ENCODE data around the gene LCN15. TPM values are rescaled to one million over a fixed set of nuclear protein-coding genes. Genes with fewer than 3 reads are reported as not detected.
"Not testable (repeated sequence)": the region's sequence is repeated elsewhere in the genome, so short reads cannot be mapped to it uniquely, and the experiment has no call there.

LCN15 gene
- polyA plus RNA-seq, 4 donors: 0.46 to 38.5 (median 8.8) TPM

GRCh38 chr9:136785565-136786355 lies 21.4 kb upstream of the LCN15 start:
- not testable (repeated sequence) for H3K36me3 ChIP-seq (ENCODE audit: control insufficient read depth in 3 of 3, insufficient read depth in 2 of 3, low read depth in 1 of 3, low read length in 3 of 3); FAIRE-seq; H3K27ac ChIP-seq (ENCODE audit: low read depth in 1 of 3, low read length in 2 of 3); H3K27me3 ChIP-seq (ENCODE audit: control insufficient read depth in 3 of 3, insufficient read depth in 3 of 3, low read length in 3 of 3); H3K4me3 ChIP-seq (ENCODE audit: low read depth in 1 of 3, low read length in 3 of 3); H3K9me3 ChIP-seq (ENCODE audit: control insufficient read depth in 2 of 2, insufficient read depth in 1 of 2, low read depth in 1 of 2, low read length in 1 of 2)
- 28 to 62% (median 40%) methylated on average over 15 to 23 of the region's 23 CpGs for WGBS, 3 donors
- peak in 1 of 2 donors; percentile 71 for DNase-seq
- H3K4me1 ChIP-seq (ENCODE audit: control insufficient read depth in 3 of 3, insufficient read depth in 2 of 3, low read depth in 1 of 3, low read length in 2 of 3): peaks cover 0 to 44% (median 1%) of the 10 kb centered on the region in 3 donors

DNA sequence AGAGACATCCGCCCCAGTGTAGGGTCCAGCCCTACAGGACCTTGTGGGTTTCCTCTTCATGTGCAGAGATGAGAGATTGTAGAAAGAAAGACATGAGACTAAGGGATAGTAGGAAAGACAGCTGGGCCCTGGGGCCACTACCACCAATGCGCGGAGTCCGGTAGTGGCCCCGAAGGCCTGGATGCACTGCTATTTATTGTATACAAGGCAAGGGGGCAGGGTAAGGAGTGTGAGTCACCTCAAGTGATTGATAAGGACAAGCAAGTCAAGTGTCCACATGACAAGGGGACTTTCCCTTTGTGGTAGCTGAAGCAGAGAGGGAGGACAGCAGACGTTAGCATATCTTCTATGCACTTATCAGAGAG lies 20.7 kb upstream of the LCN15 start:
- FAIRE-seq (no peak), DNase-seq (peak; percentile 76)
- no peaks in the 10 kb centered on the region for H3K27me3 ChIP-seq (ENCODE audit: control insufficient read depth in 3 of 3, insufficient read depth in 3 of 3, low read length in 3 of 3)
- H3K27ac ChIP-seq (ENCODE audit: low read depth in 1 of 3, low read length in 2 of 3): no peak overlapping the region
- H3K9me3 ChIP-seq (ENCODE audit: control insufficient read depth in 2 of 2, insufficient read depth in 1 of 2, low read depth in 1 of 2, low read length in 1 of 2): no peaks in the 10 kb centered on the region
- H3K4me1 ChIP-seq (ENCODE audit: control insufficient read depth in 3 of 3, insufficient read depth in 2 of 3, low read depth in 1 of 3, low read length in 2 of 3): peaks cover 0 to 38% (median 1%) of the 10 kb centered on the region in 3 donors
- no peak overlapping the region for H3K4me3 ChIP-seq (ENCODE audit: low read depth in 1 of 3, low read length in 3 of 3)
- no peaks in the 10 kb centered on the region for H3K36me3 ChIP-seq (ENCODE audit: control insufficient read depth in 3 of 3, insufficient read depth in 2 of 3, low read depth in 1 of 3, low read length in 3 of 3)
- 21 to 59% (median 35%) methylated on average over 6 of the region's 6 CpGs for WGBS, 3 donors

DNA sequence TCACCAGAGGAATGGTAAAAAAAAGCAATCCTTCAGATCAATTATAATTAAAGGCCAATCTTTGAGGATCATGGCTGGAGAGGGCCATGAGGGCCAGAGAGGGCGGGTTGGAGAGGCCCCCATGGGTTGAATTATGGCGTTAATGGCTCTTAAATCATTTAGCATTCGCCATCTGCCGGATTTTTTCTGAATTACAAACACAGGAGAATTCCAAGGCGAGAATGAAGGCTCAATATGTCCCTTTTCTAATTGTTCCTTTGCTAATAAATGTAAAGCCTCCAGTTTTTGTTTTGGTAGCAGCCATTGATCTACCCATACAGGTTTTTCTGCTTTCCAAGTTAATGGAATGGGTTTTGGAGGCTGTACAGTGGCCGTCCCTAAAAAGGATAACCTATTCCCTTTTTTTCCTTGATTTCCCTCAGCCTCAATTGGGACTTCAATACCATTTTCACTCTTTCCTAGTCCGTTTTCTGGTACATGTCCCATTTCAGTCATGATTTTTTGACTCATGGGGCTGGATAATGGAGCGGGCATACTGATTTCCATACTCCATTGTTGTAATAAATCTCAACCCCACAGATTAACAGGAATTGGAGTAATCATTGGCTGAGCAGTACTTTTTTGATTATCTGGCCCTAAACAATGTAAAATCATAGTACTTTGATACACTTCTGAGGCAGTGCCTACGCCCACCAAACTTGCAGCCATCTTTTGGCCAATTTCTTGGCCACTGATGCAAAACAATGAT lies 20.1 kb upstream of the LCN15 start:
- H3K27ac ChIP-seq (ENCODE audit: low read depth in 1 of 3, low read length in 2 of 3): no peak overlapping the region
- 19 to 42% (median 28%) methylated on average over 9 of the region's 9 CpGs for WGBS, 3 donors
- H3K36me3 ChIP-seq (ENCODE audit: control insufficient read depth in 3 of 3, insufficient read depth in 2 of 3, low read depth in 1 of 3, low read length in 3 of 3): no peaks in the 10 kb centered on the region
- H3K4me3 ChIP-seq (ENCODE audit: low read depth in 1 of 3, low read length in 3 of 3): no peak overlapping the region
- H3K27me3 ChIP-seq (ENCODE audit: control insufficient read depth in 3 of 3, insufficient read depth in 3 of 3, low read length in 3 of 3): no peaks in the 10 kb centered on the region
- FAIRE-seq (no peak), DNase-seq (peak in 1 of 2 donors; percentile 57)
- H3K4me1 ChIP-seq (ENCODE audit: control insufficient read depth in 3 of 3, insufficient read depth in 2 of 3, low read depth in 1 of 3, low read length in 2 of 3): peaks cover 0 to 32% (median 1%) of the 10 kb centered on the region in 3 donors
- H3K9me3 ChIP-seq (ENCODE audit: control insufficient read depth in 2 of 2, insufficient read depth in 1 of 2, low read depth in 1 of 2, low read length in 1 of 2): no peaks in the 10 kb centered on the region

DNA sequence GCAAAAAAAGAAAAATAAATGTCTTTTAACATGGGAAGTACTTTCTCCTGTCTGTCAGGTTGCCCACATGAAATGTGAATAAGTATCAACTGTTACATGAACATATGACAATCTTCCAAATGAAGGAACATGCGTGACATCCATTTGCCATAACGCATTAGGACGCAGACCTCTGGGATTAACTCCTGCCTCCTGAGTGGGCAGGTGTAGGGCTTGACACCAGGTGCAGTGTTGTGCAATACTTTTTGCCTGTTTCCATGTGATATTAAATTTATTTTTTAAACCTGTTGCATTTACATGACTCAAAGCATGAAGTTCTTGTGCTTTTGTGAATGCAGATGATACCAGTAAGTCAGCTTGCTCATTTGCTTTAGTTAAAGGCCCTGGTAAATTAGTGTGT lies 18.1 kb upstream of the LCN15 start:
- no peaks in the 10 kb centered on the region for H3K36me3 ChIP-seq (ENCODE audit: control insufficient read depth in 3 of 3, insufficient read depth in 2 of 3, low read depth in 1 of 3, low read length in 3 of 3)
- 80 to 92% (median 89%) methylated on average over 3 of the region's 3 CpGs for whole genome bisulfite sequencing, 3 donors
- peaks cover 0 to 36% (median 1%) of the 10 kb centered on the region in 3 donors for H3K4me1 ChIP-seq (ENCODE audit: control insufficient read depth in 3 of 3, insufficient read depth in 2 of 3, low read depth in 1 of 3, low read length in 2 of 3)
- H3K27ac ChIP-seq (ENCODE audit: low read depth in 1 of 3, low read length in 2 of 3): no peak overlapping the region
- FAIRE-seq (no peak), DNase-seq (no peak)
- no peak overlapping the region for H3K4me3 ChIP-seq (ENCODE audit: low read depth in 1 of 3, low read length in 3 of 3)
- H3K27me3 ChIP-seq (ENCODE audit: control insufficient read depth in 3 of 3, insufficient read depth in 3 of 3, low read length in 3 of 3): no peaks in the 10 kb centered on the region
- H3K9me3 ChIP-seq (ENCODE audit: control insufficient read depth in 2 of 2, insufficient read depth in 1 of 2, low read depth in 1 of 2, low read length in 1 of 2): peaks cover 0 to 5% of the 10 kb centered on the region in 2 donors

GRCh38 chr9:136779808-136780207 lies 15.5 kb upstream of the LCN15 start:
- Histone ChIP-seq H3K36me3 (ENCODE audit: control insufficient read depth in 3 of 3, insufficient read depth in 2 of 3, low read depth in 1 of 3, low read length in 3 of 3) (no peaks in the 10 kb centered on the region), H3K27me3 (ENCODE audit: control insufficient read depth in 3 of 3, insufficient read depth in 3 of 3, low read length in 3 of 3) (no peaks in the 10 kb centered on the region), H3K27ac (ENCODE audit: low read depth in 1 of 3, low read length in 2 of 3) (no peak overlapping the region), H3K4me1 (ENCODE audit: control insufficient read depth in 3 of 3, insufficient read depth in 2 of 3, low read depth in 1 of 3, low read length in 2 of 3) (peaks cover 0 to 33% (median 0%) of the 10 kb centered on the region in 3 donors), H3K9me3 (ENCODE audit: control insufficient read depth in 2 of 2, insufficient read depth in 1 of 2, low read depth in 1 of 2, low read length in 1 of 2) (peaks cover 0 to 5% of the 10 kb centered on the region in 2 donors), H3K4me3 (ENCODE audit: low read depth in 1 of 3, low read length in 3 of 3) (no peak overlapping the region)
- WGBS, 3 donors: 75 to 91% (median 85%) methylated on average over 5 of the region's 5 CpGs
- no peak for FAIRE-seq
- no peak for DNase-seq

DNA sequence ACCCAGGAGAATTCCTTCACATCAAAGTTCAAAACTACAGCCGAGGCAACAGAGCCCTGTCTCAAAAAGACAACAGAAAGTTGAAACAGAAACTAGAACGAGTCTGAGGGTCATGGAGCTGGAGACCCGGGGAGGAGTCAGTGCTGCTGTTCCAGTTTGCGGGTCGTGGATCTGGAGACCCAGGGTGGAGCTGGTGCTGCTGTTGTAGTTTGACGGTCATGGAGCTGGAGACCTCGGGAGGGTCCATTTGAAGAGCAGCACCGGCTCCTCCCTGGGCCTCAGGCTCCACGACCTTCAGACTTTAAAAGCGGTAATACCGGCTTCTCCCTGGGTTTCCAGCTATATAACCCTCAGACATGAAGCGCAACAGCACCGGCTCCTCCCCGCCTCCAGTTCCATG lies 13.0 kb upstream of the LCN15 start:
- peaks cover 1 to 22% of the 10 kb centered on the region in 2 donors for H3K9me3 ChIP-seq (ENCODE audit: control insufficient read depth in 2 of 2, insufficient read depth in 1 of 2, low read depth in 1 of 2, low read length in 1 of 2)
- H3K36me3 ChIP-seq (ENCODE audit: control insufficient read depth in 3 of 3, insufficient read depth in 2 of 3, low read depth in 1 of 3, low read length in 3 of 3): no peaks in the 10 kb centered on the region
- H3K4me1 ChIP-seq (ENCODE audit: control insufficient read depth in 3 of 3, insufficient read depth in 2 of 3, low read depth in 1 of 3, low read length in 2 of 3): peaks cover 0 to 24% (median 0%) of the 10 kb centered on the region in 3 donors
- WGBS, 3 donors: 17 to 51% (median 33%) methylated on average over 14 of the region's 14 CpGs
- H3K27ac ChIP-seq (ENCODE audit: low read depth in 1 of 3, low read length in 2 of 3): peak overlapping the region in 1 of 3 donors; percentile 67
- no peak for FAIRE-seq
- DNase-seq: peak; percentile 79 to 95
- H3K4me3 ChIP-seq (ENCODE audit: low read depth in 1 of 3, low read length in 3 of 3): peak overlapping the region in 1 of 3 donors; percentile 1
- H3K27me3 ChIP-seq (ENCODE audit: control insufficient read depth in 3 of 3, insufficient read depth in 3 of 3, low read length in 3 of 3): no peaks in the 10 kb centered on the region

GRCh38 chr9:136776947-136777346 lies 12.6 kb upstream of the LCN15 start:
- no peak overlapping the region for H3K4me3 ChIP-seq (ENCODE audit: low read depth in 1 of 3, low read length in 3 of 3)

DNA sequence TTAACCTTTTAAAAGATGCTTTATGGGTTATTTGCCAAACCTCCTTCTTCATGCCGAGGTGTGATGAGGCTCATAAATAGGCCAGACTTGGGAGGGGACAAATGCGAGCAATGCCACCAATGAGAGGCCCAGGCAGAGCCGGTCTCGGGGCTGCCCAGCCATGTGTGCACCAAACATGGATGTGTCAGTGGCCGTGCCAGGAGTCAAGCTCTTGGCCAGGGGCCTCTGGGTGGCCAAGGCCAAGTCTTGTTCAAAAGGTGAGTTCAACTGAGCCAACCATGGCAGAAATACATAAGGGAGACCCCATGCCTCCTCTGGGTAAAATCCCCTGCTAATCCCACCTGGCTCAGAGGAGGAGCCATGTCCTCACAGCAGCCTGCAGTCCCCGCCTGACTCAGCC lies 10.9 kb upstream of the LCN15 start:
- peaks cover 1 to 22% of the 10 kb centered on the region in 2 donors for H3K9me3 ChIP-seq (ENCODE audit: control insufficient read depth in 2 of 2, insufficient read depth in 1 of 2, low read depth in 1 of 2, low read length in 1 of 2)
- no peaks in the 10 kb centered on the region for H3K27me3 ChIP-seq (ENCODE audit: control insufficient read depth in 3 of 3, insufficient read depth in 3 of 3, low read length in 3 of 3)
- WGBS, 3 donors: 74 to 98% (median 78%) methylated on average over 6 of the region's 6 CpGs
- H3K4me1 ChIP-seq (ENCODE audit: control insufficient read depth in 3 of 3, insufficient read depth in 2 of 3, low read depth in 1 of 3, low read length in 2 of 3): peaks cover 0 to 24% (median 0%) of the 10 kb centered on the region in 3 donors
- no peaks in the 10 kb centered on the region for H3K36me3 ChIP-seq (ENCODE audit: control insufficient read depth in 3 of 3, insufficient read depth in 2 of 3, low read depth in 1 of 3, low read length in 3 of 3)
- FAIRE-seq (no peak), DNase-seq (no peak)
- H3K27ac ChIP-seq (ENCODE audit: low read depth in 1 of 3, low read length in 2 of 3): no peak overlapping the region
- no peak overlapping the region for H3K4me3 ChIP-seq (ENCODE audit: low read depth in 1 of 3, low read length in 3 of 3)

More at GRCh38 chr9:136776947-136777346, 12.6 kb upstream of the LCN15 start:
- peaks cover 0 to 24% (median 0%) of the 10 kb centered on the region in 3 donors for H3K4me1 ChIP-seq (ENCODE audit: control insufficient read depth in 3 of 3, insufficient read depth in 2 of 3, low read depth in 1 of 3, low read length in 2 of 3)
- peaks cover 1 to 22% of the 10 kb centered on the region in 2 donors for H3K9me3 ChIP-seq (ENCODE audit: control insufficient read depth in 2 of 2, insufficient read depth in 1 of 2, low read depth in 1 of 2, low read length in 1 of 2)
- DNase-seq (no peak), FAIRE-seq (no peak)
- H3K27me3 ChIP-seq (ENCODE audit: control insufficient read depth in 3 of 3, insufficient read depth in 3 of 3, low read length in 3 of 3): no peaks in the 10 kb centered on the region
- 21 to 37% (median 37%) methylated on average over 7 of the region's 7 CpGs for WGBS, 3 donors
- peak overlapping the region in 1 of 3 donors; percentile 67 for H3K27ac ChIP-seq (ENCODE audit: low read depth in 1 of 3, low read length in 2 of 3)
- H3K36me3 ChIP-seq (ENCODE audit: control insufficient read depth in 3 of 3, insufficient read depth in 2 of 3, low read depth in 1 of 3, low read length in 3 of 3): no peaks in the 10 kb centered on the region
